ENCODE results near the gene SERGEF. TPM values are rescaled to one million over a fixed set of nuclear protein-coding genes. Genes with fewer than 3 reads are reported as not detected.

The SERGEF gene
- total and polyA plus RNA-seq, 10 of the 15 experiments (the other 5 are each of a cell fraction or from before 2014, with no cell fraction given): 14.6 to 27.8 (median 22.4) TPM

GRCh38 chr11:17739945-17740338 is 272.9 kb downstream of the SERGEF start:
- no TSS peak for BruUV-seq (replicated peaks)
- Histone ChIP-seq H3K9ac (ENCODE audit: control insufficient read depth, insufficient read depth, low read length) (no peak overlapping the region), H3K4me1 (ENCODE audit: control insufficient read depth, insufficient read depth, low read length) (no peaks in the 10 kb centered on the region), H3K27me3 (replicated peaks in 1 of 2; ENCODE audit: control insufficient read depth in 2 of 2, insufficient read depth in 2 of 2, low read length in 1 of 2) (peaks cover 0 to 4% of the 10 kb centered on the region in 2 experiments; a peak in 1 of 4 replicates), H3K36me3 (ENCODE audit: control insufficient read depth in 2 of 2, insufficient read depth in 2 of 2, low read length in 1 of 2) (no peaks in the 10 kb centered on the region), H3K9me3 (replicated peaks; ENCODE audit: control insufficient read depth, insufficient read depth, low read length) (no peaks in the 10 kb centered on the region), H3K4me3 (no peak overlapping the region), H3K4me2 (ENCODE audit: control insufficient read depth, insufficient read depth) (no peak overlapping the region), H2AFZ (ENCODE audit: control insufficient read depth, low read depth, low read length) (no peak overlapping the region), H3K79me2 (ENCODE audit: control insufficient read depth, insufficient read depth, low read length) (no peaks in the 10 kb centered on the region), H4K20me1 (ENCODE audit: control insufficient read depth, insufficient read depth) (no peaks in the 10 kb centered on the region), H3K27ac (ENCODE audit: control insufficient read depth, insufficient read depth) (no peak overlapping the region)
- intact Hi-C loops (cut with micrococcal nuclease; ENCODE audit: unreplicated experiment) (no loop called here), in situ Hi-C loops (cut with MboI) (no loop called here)
- FAIRE-seq (no peak), DNase-seq (ENCODE audit: low read depth, low spot score) (no peak), ATAC-seq (no peak)
- WGBS (ENCODE audit: insufficient coverage, insufficient replicate concordance, low lambda C conversion rate, missing lambda C conversion rate): 16% methylated on average over 6 of the region's 6 CpGs
- CTCF ChIA-PET: interaction anchor here (1.3 to 2.5 kb wide), 2 partner anchors 9 to 10 kb away, joined by 4 to 15 read pairs; no protein-coding TSS in a partner anchor
- SMC1A ChIA-PET (ENCODE audit: uncharacterized antibody, unreplicated experiment): interaction anchor here (0.6 to 1.1 kb wide), 2 partner anchors 9 to 237 kb away, joined by 3 to 4 read pairs; no protein-coding TSS in a partner anchor
- POLR2A ChIA-PET: no interaction called here
- RAD21 ChIA-PET (ENCODE audit: unreplicated experiment): no interaction called here
- TF ChIP-seq YBX1 (IDR thresholded peaks at IDR 0.05): no peak
- TF ChIP-seq MLLT1 (IDR thresholded peaks at IDR 0.05): no peak
- TF ChIP-seq FOXK2 (IDR thresholded peaks at IDR 0.05): no peak
- TF ChIP-seq ZNF274 (IDR thresholded peaks at IDR 0.05; ENCODE audit: insufficient read depth, insufficient read length): no peak
- TF ChIP-seq BHLHE40 (IDR thresholded peaks at IDR 0.05; ENCODE audit: borderline replicate concordance in 1 of 2, low read depth in 2 of 2, low read length in 1 of 2): no peak
- TF ChIP-seq TCF12 (IDR thresholded peaks at IDR 0.05; ENCODE audit: low read depth, low read length): no peak
- TF ChIP-seq SREBF2 (IDR thresholded peaks at IDR 0.05; ENCODE audit: low read length): no peak
- TF ChIP-seq SMAD1 (IDR thresholded peaks at IDR 0.05; ENCODE audit: low read depth, partially characterized antibody): no peak
- no peak for TF ChIP-seq ZBTB40 (IDR thresholded peaks at IDR 0.05; ENCODE audit: borderline replicate concordance)
- TF ChIP-seq NFXL1 (IDR thresholded peaks at IDR 0.05; ENCODE audit: borderline replicate concordance): no peak
- TF ChIP-seq CTCF (IDR thresholded peaks at IDR 0.05 in 2 of 3, conservative IDR thresholded peaks at IDR 0.05 in 1 of 3; ENCODE audit: control insufficient read depth in 2 of 3, extremely low read depth in 1 of 3, insufficient read depth in 1 of 3, low read depth in 3 of 3, low read length in 3 of 3): no peak
- TF ChIP-seq HDAC6 (IDR thresholded peaks at IDR 0.05; ENCODE audit: unreplicated experiment): no peak
- no peak for TF ChIP-seq CREB1 (IDR thresholded peaks at IDR 0.05; ENCODE audit: low read depth)
- no peak for TF ChIP-seq ZNF622 (IDR thresholded peaks at IDR 0.05)
- no peak for TF ChIP-seq IRF3 (IDR thresholded peaks at IDR 0.05)
- no peak for TF ChIP-seq PML (IDR thresholded peaks at IDR 0.05; ENCODE audit: low read length)
- no peak for TF ChIP-seq MTA2 (IDR thresholded peaks at IDR 0.05; ENCODE audit: low read depth)
